Spinal cord (tissue), 10 donors: ENCODE results near the gene FRMPD4. TPM values are rescaled to one million over a fixed set of nuclear protein-coding genes. Genes with fewer than 3 reads are reported as not detected.

Source experiments
- DNase-seq, 6 donors: peaks; one replicate each; pipeline versions ENCODE4 v3.0.0 to v3.0.0-alpha.2; 2013 to 2015; ENCODE audit warnings: low spot score in 6 of 6, low read depth in 4 of 6
- H3K27ac ChIP-seq: one replicate; pipeline ENCODE4 v1.5.1; 2013; ENCODE audit warnings: low read depth, low read length, control low read depth
- H3K27me3 ChIP-seq: one replicate; pipeline ENCODE4 v1.6.1; 2013; ENCODE audit warnings: low read length; ENCODE audit not compliant: control insufficient read depth, insufficient read depth
- H3K36me3 ChIP-seq: one replicate; pipeline ENCODE4 v1.6.1; 2013; ENCODE audit warnings: low read length; ENCODE audit not compliant: control insufficient read depth, insufficient read depth
- H3K4me1 ChIP-seq: one replicate; pipeline ENCODE4 v1.6.1; 2013; ENCODE audit warnings: low read length; ENCODE audit not compliant: control insufficient read depth, insufficient read depth
- H3K4me3 ChIP-seq: one replicate; pipeline ENCODE4 v1.5.1; 2013; ENCODE audit warnings: low read depth, low read length, control low read depth
- H3K9me3 ChIP-seq: one replicate; pipeline ENCODE4 v1.6.1; 2013; ENCODE audit warnings: low read length; ENCODE audit not compliant: control insufficient read depth, insufficient read depth
- WGBS: methylation state at CpG from one replicate; pipeline ENCODE4 v1.1.5; 2013; ENCODE audit warnings: missing lambda C conversion rate; ENCODE audit not compliant: insufficient coverage; 5-methylcytosine and 5-hydroxymethylcytosine counted together
- polyA plus RNA-seq, 2 donors: library from polyadenylated mRNA; unstranded; fragments of 120-200 nt; gene quantifications; one replicate each; pipeline ENCODE4 v1.2.1, GENCODE V29; 2013; ENCODE audit not compliant: insufficient read length in 2 of 2
- total RNA-seq, 2 donors: library from RNA; depleted of rRNA in 1 of 2; stranded (reverse); fragments of 120-200 nt in 1 of 2; fragments of >200 nt in 1 of 2; gene quantifications; one replicate each; pipeline versions ENCODE4 v1.2.3 to v1.2.4, GENCODE V29; 2013 to 2014
- donor health status: healthy.

Gene FRMPD4
- total and polyA plus RNA-seq, 4 donors = 2.6 to 9.8 (median 5.9) TPM

DNA sequence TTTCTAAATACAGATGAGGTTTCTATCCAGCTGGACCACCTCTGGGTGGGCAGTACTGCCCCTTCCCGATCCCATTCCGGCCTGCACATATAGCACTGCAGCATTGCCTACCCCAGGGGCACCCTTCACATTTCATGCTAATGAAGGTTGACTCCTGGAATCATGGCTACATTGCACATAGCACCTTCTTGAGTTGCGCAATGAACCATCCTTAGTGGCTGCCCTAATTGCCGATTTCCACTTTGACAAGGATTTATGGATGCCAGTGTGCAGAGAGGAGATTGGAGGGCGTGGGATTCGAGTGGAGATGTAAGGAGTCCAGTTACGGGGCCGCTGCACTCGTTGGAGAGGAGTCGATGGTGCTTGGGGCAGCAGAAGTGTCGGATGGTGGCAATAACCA lies 229.0 kb downstream of the FRMPD4 start:
- H3K4me3 ChIP-seq = no peak overlapping the region
- no peaks in the 10 kb centered on the region for H3K9me3 ChIP-seq
- 82% methylated on average over 11 of the region's 11 CpGs for WGBS
- no peak for DNase-seq
- H3K36me3 ChIP-seq = no peaks in the 10 kb centered on the region
- H3K27me3 ChIP-seq = peaks cover under 1% of the 10 kb centered on the region
- no peaks in the 10 kb centered on the region for H3K4me1 ChIP-seq
- H3K27ac ChIP-seq = no peak overlapping the region

- Histone ChIP-seq H3K36me3 (no peaks in the 10 kb centered on the region), H3K4me1 (no peaks in the 10 kb centered on the region), H3K9me3 (no peaks in the 10 kb centered on the region), H3K27ac (no peak overlapping the region), H3K27me3 (peaks cover 11% of the 10 kb centered on the region), H3K4me3 (no peak overlapping the region)
- no peak for DNase-seq
- 55% methylated on average over 2 of the region's 3 CpGs for WGBS
Measured at GRCh38 chrX:12370497-12370986, 232.3 kb downstream of the FRMPD4 start.

GRCh38 chrX:12372111-12372510 lies 233.8 kb downstream of the FRMPD4 start:
- no peaks in the 10 kb centered on the region for H3K4me1 ChIP-seq
- WGBS = 59% methylated on average over 4 of the region's 6 CpGs
- no peaks in the 10 kb centered on the region for H3K9me3 ChIP-seq
- no peaks in the 10 kb centered on the region for H3K36me3 ChIP-seq
- H3K27me3 ChIP-seq = peaks cover 15% of the 10 kb centered on the region
- no peak overlapping the region for H3K27ac ChIP-seq
- no peak overlapping the region for H3K4me3 ChIP-seq
- DNase-seq = no peak

DNA sequence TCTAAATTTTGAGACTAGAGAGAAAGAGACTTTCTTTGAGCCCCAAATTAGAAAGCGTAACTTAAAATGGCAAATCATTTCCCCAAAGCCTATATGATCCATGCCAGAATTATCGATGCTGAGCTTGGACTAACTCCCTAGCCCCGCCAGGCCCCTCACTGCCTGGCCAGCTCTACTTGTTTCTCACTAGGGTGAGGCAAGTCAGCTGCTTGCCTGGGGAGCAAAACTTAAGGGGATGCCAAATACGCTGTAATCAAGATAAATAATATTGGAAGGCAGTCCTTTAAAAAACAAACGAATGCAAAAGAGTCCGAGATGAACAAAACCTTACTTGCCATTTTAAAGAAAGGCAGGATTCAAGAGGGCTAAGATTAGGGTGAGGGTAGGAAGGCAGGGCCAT lies 236.0 kb downstream of the FRMPD4 start:
- no peaks in the 10 kb centered on the region for H3K9me3 ChIP-seq
- peaks cover 2% of the 10 kb centered on the region for H3K4me1 ChIP-seq
- DNase-seq = no peak
- no peaks in the 10 kb centered on the region for H3K36me3 ChIP-seq
- no peak overlapping the region for H3K27ac ChIP-seq
- H3K27me3 ChIP-seq = peaks cover 19% of the 10 kb centered on the region
- no peak overlapping the region for H3K4me3 ChIP-seq
- 70% methylated on average over 3 of the region's 6 CpGs for WGBS

DNA sequence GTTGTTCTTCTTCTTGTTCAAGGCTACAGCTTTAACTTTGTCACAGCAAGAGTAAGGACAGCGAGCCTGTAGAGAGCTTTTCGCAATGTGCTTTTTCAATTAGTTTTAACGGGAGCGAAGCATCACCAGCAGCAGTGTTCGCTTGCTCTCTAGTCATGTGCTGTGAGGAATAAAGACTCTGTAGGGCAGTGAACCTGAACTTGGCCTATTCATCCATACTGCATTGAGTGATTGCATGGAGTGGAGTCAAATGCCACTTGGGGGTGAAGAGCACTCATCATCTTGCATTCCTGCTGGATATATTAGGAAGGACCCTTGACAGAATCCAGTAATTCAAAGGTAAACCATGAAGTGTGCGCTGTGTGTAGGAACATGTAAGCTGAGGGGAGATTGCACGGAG lies 240.0 kb downstream of the FRMPD4 start:
- Histone ChIP-seq H3K27ac (no peak overlapping the region), H3K4me1 (peaks cover 2% of the 10 kb centered on the region), H3K9me3 (no peaks in the 10 kb centered on the region), H3K4me3 (no peak overlapping the region), H3K27me3 (peaks cover 20% of the 10 kb centered on the region), H3K36me3 (no peaks in the 10 kb centered on the region)
- 63% methylated on average over 7 of the region's 7 CpGs for WGBS
- peak in 1 of 6 donors; percentile 53 for DNase-seq

GRCh38 chrX:12378706-12379105 lies 240.4 kb downstream of the FRMPD4 start:
- Histone ChIP-seq H3K4me1 (peaks cover 2% of the 10 kb centered on the region), H3K9me3 (no peaks in the 10 kb centered on the region), H3K27ac (no peak overlapping the region), H3K4me3 (no peak overlapping the region), H3K27me3 (peaks cover 17% of the 10 kb centered on the region), H3K36me3 (no peaks in the 10 kb centered on the region)
- DNase-seq = no peak
- WGBS = no CpG with 5 or more reads among the region's 1 CpG

GRCh38 chrX:12379671-12380070 lies 241.4 kb downstream of the FRMPD4 start:
- Histone ChIP-seq H3K36me3 (no peaks in the 10 kb centered on the region), H3K27me3 (peaks cover 13% of the 10 kb centered on the region), H3K27ac (no peak overlapping the region), H3K9me3 (no peaks in the 10 kb centered on the region), H3K4me3 (no peak overlapping the region), H3K4me1 (peaks cover 2% of the 10 kb centered on the region)
- WGBS = 67% methylated on average over 2 of the region's 3 CpGs
- DNase-seq = no peak

DNA sequence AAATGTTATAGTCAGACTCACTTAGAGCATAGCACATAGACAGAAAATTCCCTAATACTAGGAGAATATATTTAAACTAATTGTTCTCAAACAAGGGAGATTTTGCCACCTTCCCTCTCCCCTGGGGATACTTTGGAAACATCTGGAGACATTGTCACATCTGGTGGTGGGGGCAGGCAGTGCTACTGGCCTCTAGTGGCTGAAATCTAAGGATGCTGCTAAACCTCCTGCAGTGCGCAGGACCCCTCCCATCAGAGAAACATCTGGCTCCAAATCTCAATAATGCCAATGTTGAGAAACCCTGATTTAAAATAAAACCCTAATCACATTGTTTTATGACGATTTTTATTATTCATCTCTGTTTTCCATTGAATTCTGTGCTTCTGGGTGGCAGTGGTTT lies 244.9 kb downstream of the FRMPD4 start:
- no peaks in the 10 kb centered on the region for H3K9me3 ChIP-seq
- no peak overlapping the region for H3K4me3 ChIP-seq
- H3K27ac ChIP-seq = no peak overlapping the region
- H3K27me3 ChIP-seq = peaks cover 3% of the 10 kb centered on the region
- no peak for DNase-seq
- no peaks in the 10 kb centered on the region for H3K36me3 ChIP-seq
- no CpG with 5 or more reads among the region's 2 CpGs for WGBS
- no peaks in the 10 kb centered on the region for H3K4me1 ChIP-seq

DNA sequence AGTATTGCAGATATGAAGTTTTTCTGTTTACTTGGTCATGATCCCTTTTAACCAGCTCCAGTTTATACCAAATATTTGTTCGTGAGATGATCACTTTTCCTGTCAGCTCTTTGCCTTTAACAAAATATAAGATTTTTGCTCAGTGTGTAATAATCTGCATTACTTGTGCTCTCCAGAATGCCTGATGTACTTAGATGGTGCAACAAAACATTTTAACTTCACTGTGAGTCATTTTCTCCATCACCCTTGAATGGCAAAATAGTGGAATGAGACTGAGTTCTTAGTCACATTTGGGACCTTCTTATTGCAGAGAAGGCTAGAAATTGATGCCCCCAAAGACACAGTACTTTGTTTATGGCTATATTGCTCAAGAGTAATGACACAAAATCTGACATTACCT lies 252.0 kb downstream of the FRMPD4 start:
- H3K4me1 ChIP-seq = no peaks in the 10 kb centered on the region
- H3K9me3 ChIP-seq = no peaks in the 10 kb centered on the region
- no peak for DNase-seq
- no CpG with 5 or more reads among the region's 1 CpG for WGBS
- H3K27ac ChIP-seq = no peak overlapping the region
- no peaks in the 10 kb centered on the region for H3K27me3 ChIP-seq
- no peaks in the 10 kb centered on the region for H3K36me3 ChIP-seq
- H3K4me3 ChIP-seq = no peak overlapping the region

DNA sequence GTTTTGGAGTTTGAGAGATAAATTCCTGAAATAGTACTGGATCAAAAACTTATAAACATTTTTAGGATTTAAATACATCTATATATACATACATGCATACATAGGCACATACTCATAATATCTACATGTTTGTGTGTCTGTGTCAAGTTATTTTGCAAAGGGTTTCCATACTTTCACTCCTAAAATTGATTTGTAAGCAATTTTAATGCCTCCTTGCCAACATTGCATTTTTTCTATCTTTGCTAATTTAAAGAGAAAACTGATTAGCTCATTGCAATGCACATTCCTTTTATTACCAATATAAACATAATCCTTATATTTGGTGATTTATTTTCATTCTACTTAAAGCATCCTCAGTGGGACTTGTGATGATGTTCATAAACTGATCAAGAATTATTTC lies 258.3 kb downstream of the FRMPD4 start:
- no peaks in the 10 kb centered on the region for H3K36me3 ChIP-seq

More for the DNA sequence above, 258.3 kb downstream of the FRMPD4 start:
- no peaks in the 10 kb centered on the region for H3K4me1 ChIP-seq
- no peak overlapping the region for H3K4me3 ChIP-seq
- H3K27ac ChIP-seq = no peak overlapping the region
- no peak for DNase-seq
- no peaks in the 10 kb centered on the region for H3K27me3 ChIP-seq
- H3K9me3 ChIP-seq = no peaks in the 10 kb centered on the region
